A673 (cell line): ENCODE results near the gene ZNF688.

ENCODE experiments used
- EZH2 ChIP-seq: fragments of 200-600 bp; sonication (generic); IDR thresholded peaks from 2 replicates; pipeline ENCODE4 v1.6.1; 2017; ENCODE audit warnings: borderline replicate concordance, low read depth, mild to moderate bottlenecking, mixed read lengths, antibody characterized with exemption, low read length; ENCODE audit not compliant: poor library complexity, severe bottlenecking
- TF ChIP-seq, protein P1 (sequence below): fragments of 300-800, 200-600 bp; sonication (generic); conservative IDR thresholded peaks from 2 replicates; pipeline ENCODE4 v1.5.1; 2017; ENCODE audit warnings: low read depth, mild to moderate bottlenecking, antibody characterized with exemption, low read length, moderate library complexity, mixed read lengths

DNA sequence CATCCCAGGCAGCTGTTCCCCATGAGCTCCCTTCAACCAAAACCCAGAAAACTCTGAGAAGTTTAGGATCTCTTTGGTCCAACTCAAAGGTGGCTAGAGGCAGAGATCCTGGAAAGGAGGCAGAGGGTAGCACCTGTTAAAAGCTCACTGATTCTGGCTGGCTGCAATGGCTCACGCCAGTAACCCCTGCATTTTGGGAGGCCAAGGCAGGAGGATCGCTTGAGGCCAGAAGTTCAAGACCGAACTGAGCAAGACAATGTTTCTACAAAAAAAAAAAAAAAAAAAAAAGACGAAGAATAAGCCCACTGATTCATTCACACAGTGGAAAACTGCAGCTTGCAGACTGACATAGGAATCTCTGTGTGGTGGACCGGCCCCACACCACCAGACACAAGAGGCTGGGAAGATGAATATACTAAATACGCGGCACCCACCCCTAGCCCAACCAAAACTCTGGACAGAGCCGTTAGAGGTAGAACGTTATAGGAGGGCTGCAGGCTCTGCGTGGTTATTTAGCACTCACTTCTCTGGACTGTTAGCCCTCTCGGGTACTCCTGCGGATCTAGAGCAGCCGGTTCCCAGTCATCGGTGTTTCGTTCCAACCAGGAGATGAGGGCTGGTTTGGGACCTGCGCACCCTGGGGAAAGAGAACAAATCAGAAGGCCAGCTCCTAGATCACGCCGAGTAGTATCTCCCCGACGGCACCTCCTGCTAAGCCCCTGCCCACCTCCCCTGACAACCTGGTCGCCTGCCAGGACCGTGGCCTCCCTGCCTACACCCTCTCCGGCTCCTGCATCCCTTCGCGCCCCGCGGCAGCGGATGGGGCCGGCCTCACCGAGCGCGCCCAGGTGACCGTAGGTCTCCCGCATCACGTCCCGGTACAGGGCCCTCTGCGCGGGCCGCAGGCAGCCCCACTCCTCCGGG lies 37.8 kb upstream of the ZNF688 start:
- TF ChIP-seq, protein P1, sequence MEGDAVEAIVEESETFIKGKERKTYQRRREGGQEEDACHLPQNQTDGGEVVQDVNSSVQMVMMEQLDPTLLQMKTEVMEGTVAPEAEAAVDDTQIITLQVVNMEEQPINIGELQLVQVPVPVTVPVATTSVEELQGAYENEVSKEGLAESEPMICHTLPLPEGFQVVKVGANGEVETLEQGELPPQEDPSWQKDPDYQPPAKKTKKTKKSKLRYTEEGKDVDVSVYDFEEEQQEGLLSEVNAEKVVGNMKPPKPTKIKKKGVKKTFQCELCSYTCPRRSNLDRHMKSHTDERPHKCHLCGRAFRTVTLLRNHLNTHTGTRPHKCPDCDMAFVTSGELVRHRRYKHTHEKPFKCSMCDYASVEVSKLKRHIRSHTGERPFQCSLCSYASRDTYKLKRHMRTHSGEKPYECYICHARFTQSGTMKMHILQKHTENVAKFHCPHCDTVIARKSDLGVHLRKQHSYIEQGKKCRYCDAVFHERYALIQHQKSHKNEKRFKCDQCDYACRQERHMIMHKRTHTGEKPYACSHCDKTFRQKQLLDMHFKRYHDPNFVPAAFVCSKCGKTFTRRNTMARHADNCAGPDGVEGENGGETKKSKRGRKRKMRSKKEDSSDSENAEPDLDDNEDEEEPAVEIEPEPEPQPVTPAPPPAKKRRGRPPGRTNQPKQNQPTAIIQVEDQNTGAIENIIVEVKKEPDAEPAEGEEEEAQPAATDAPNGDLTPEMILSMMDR: no peak
- no peak for TF ChIP-seq EZH2
